Osteoblast (primary cell): Measurements from ENCODE around the gene UBIAD1. TPM values are rescaled to one million over a fixed set of nuclear protein-coding genes. Genes with fewer than 3 reads are reported as not detected.

Source experiments
- DNase-seq: peaks from one replicate; pipeline ENCODE4 v3.0.0; 2011; ENCODE audit warnings: low spot score, mixed read lengths; ENCODE audit not compliant: insufficient read length; ENCODE audit errors: missing footprints
- H2AFZ ChIP-seq: 2 replicates; pipeline ENCODE4 v1.6.0; 2011; ENCODE audit warnings: mild to moderate bottlenecking, low read length
- H3K27ac ChIP-seq: 2 replicates; pipeline ENCODE4 v1.5.1; 2011; ENCODE audit warnings: mild to moderate bottlenecking, low read depth, low read length, moderate library complexity
- H3K27me3 ChIP-seq: 2 replicates; pipeline ENCODE4 v1.6.0; 2012; ENCODE audit warnings: mild to moderate bottlenecking, control low read depth, inconsistent platforms, low read length, moderate library complexity; ENCODE audit not compliant: insufficient read depth
- H3K36me3 ChIP-seq: 2 replicates; pipeline ENCODE4 v1.5.1; 2011; ENCODE audit warnings: mild to moderate bottlenecking, low read length, control low read depth, moderate library complexity; ENCODE audit not compliant: insufficient read depth
- H3K4me1 ChIP-seq: 2 replicates; pipeline ENCODE4 v1.5.1; 2011; ENCODE audit warnings: mild to moderate bottlenecking, low read length, control low read depth, moderate library complexity; ENCODE audit not compliant: insufficient read depth
- H3K4me2 ChIP-seq: 2 replicates; pipeline ENCODE4 v1.6.0; 2011; ENCODE audit warnings: mild to moderate bottlenecking, low read length; ENCODE audit not compliant: insufficient read depth
- H3K4me3 ChIP-seq: fragments of 200-600 bp; sonication (generic); 3 replicates; pipeline ENCODE4 v1.5.1; 2012; ENCODE audit warnings: mild to moderate bottlenecking, low read length, inconsistent platforms; ENCODE audit not compliant: insufficient read depth
- H3K79me2 ChIP-seq: 2 replicates; pipeline ENCODE4 v1.6.0; 2012; ENCODE audit warnings: mild to moderate bottlenecking, low read length, control low read depth, inconsistent platforms; ENCODE audit not compliant: insufficient read depth
- H3K9me3 ChIP-seq: 2 replicates; pipeline ENCODE4 v1.5.1; 2011; ENCODE audit warnings: low read depth, low read length, control low read depth
- H4K20me1 ChIP-seq: 2 replicates; pipeline ENCODE4 v1.6.0; 2012; ENCODE audit warnings: mild to moderate bottlenecking, low read length, control low read depth; ENCODE audit not compliant: insufficient read depth
- CTCF ChIP-seq: IDR thresholded peaks from 2 replicates; pipeline ENCODE4 v1.5.1; 2011; ENCODE audit warnings: mild to moderate bottlenecking, low read depth, low read length, moderate library complexity; ENCODE audit errors: extremely low read depth
- small RNA-seq: library from RNA; depleted of rRNA; stranded (forward); fragments of <200 nt; gene quantifications from one replicate; pipeline ENCODE3, GENCODE V24; 2012
- total RNA-seq: library from RNA; depleted of rRNA; stranded (reverse); fragments of >200 nt; gene quantifications from 2 replicates; pipeline ENCODE4 v1.2.3, GENCODE V29; 2012

The UBIAD1 gene
- total RNA-seq, 1 donor = 10.5 TPM

GRCh38 chr1:11334821-11335220 is 61.8 kb downstream of the UBIAD1 start:
- TF ChIP-seq CTCF = no peak

GRCh38 chr1:11335417-11336056 is 62.5 kb downstream of the UBIAD1 start:
- Histone ChIP-seq H3K27me3 (peaks cover 21% of the 10 kb centered on the region), H4K20me1 (no peaks in the 10 kb centered on the region), H2AFZ (no peak overlapping the region), H3K27ac (no peak overlapping the region), H3K79me2 (no peaks in the 10 kb centered on the region), H3K36me3 (no peaks in the 10 kb centered on the region), H3K4me2 (no peak overlapping the region), H3K9me3 (no peaks in the 10 kb centered on the region), H3K4me3 (no peak overlapping the region), H3K4me1 (no peaks in the 10 kb centered on the region)
- peak; percentile 30 for DNase-seq
- TF ChIP-seq CTCF = no peak

More at GRCh38 chr1:11334821-11335220, 61.8 kb downstream of the UBIAD1 start:
- H4K20me1 ChIP-seq = no peaks in the 10 kb centered on the region
- H3K79me2 ChIP-seq = no peaks in the 10 kb centered on the region
- DNase-seq = peak; percentile 83
- no peak overlapping the region for H2AFZ ChIP-seq
- H3K4me2 ChIP-seq = no peak overlapping the region
- H3K4me1 ChIP-seq = no peaks in the 10 kb centered on the region
- H3K4me3 ChIP-seq = no peak overlapping the region
- peaks cover 15% of the 10 kb centered on the region for H3K27me3 ChIP-seq
- H3K9me3 ChIP-seq = no peaks in the 10 kb centered on the region
- no peak overlapping the region for H3K27ac ChIP-seq
- no peaks in the 10 kb centered on the region for H3K36me3 ChIP-seq

- peak; percentile 65 for DNase-seq
- no peak overlapping the region for H2AFZ ChIP-seq
Observed at GRCh38 chr1:11337580-11338073, 64.6 kb downstream of the UBIAD1 start.

More at GRCh38 chr1:11337580-11338073, 64.6 kb downstream of the UBIAD1 start:
- Histone ChIP-seq H4K20me1 (no peaks in the 10 kb centered on the region), H3K79me2 (no peaks in the 10 kb centered on the region), H3K27me3 (peaks cover 40% of the 10 kb centered on the region), H3K27ac (no peak overlapping the region), H3K4me2 (no peak overlapping the region), H3K4me1 (no peaks in the 10 kb centered on the region), H3K4me3 (no peak overlapping the region), H3K36me3 (no peaks in the 10 kb centered on the region), H3K9me3 (no peaks in the 10 kb centered on the region)
- TF ChIP-seq CTCF = peak; percentile 56

Small RNAs within 50 kb of the gene (small RNA-seq; reads per million reads assigned to genes)
- gene RNU6-291P = not detected
- not detected for gene RPL39P6

Other genes starting within 250 kb of the UBIAD1 start
- not detected in 2 replicates for gene MASP2, start 226.0 kb upstream of the UBIAD1 start, total RNA-seq
- gene SRM, start 213.2 kb upstream of the UBIAD1 start, total RNA-seq = 21.0 and 24.2 TPM in 2 replicates
- gene EXOSC10, start 173.3 kb upstream of the UBIAD1 start, total RNA-seq = 43.4 and 49.5 TPM in 2 replicates
- gene ANGPTL7, start 83.8 kb upstream of the UBIAD1 start, total RNA-seq = under 0.01 TPM in 1 of 2 replicates, not detected in the other
- 26.5 and 34.0 TPM in 2 replicates for gene MTOR, start 10.6 kb upstream of the UBIAD1 start, total RNA-seq
- gene DISP3, start 206.0 kb downstream of the UBIAD1 start, total RNA-seq = under 0.01 TPM in 2 replicates